Gastroesophageal sphincter (tissue), 4 donors: ENCODE measurements around the gene GLDN. TPM values are rescaled to one million over a fixed set of nuclear protein-coding genes. Genes with fewer than 3 reads are reported as not detected.

Experiments used
- ATAC-seq: fragments of 150-250 bp; one replicate; pipeline ENCODE4 v1.9.1; 2016; ENCODE audit warnings: mild to moderate bottlenecking, moderate library complexity
- H3K27ac ChIP-seq, 4 donors: fragments of 200-600 bp; sonication (generic) in 3 of 4; 1 replicate in 3 of 4; 2 replicates in 1 of 4; pipeline ENCODE4 v1.5.1; 2016 to 2019
- H3K27me3 ChIP-seq: fragments of 200-600 bp; sonication (generic); one replicate; pipeline ENCODE4 v1.5.1; 2019
- H3K36me3 ChIP-seq, 2 donors: fragments of 200-600 bp; sonication (generic); one replicate each; pipeline ENCODE4 v1.5.1; 2019; ENCODE audit warnings: control low read depth in 1 of 2
- H3K4me1 ChIP-seq, 3 donors: fragments of 200-600 bp; sonication (generic); 1 replicate in 2 of 3; 2 replicates in 1 of 3; pipeline ENCODE4 v1.5.1; 2016 to 2019; ENCODE audit warnings: control low read depth in 2 of 3
- H3K4me3 ChIP-seq, 2 donors: fragments of 200-600 bp; sonication (generic); one replicate each; pipeline ENCODE4 v1.5.1; 2019; ENCODE audit warnings: mild to moderate bottlenecking in 1 of 2, moderate library complexity in 1 of 2
- H3K9me3 ChIP-seq, 3 donors: fragments of 200-600 bp; sonication (generic); one replicate each; pipeline ENCODE4 v1.5.1; 2017 to 2019; ENCODE audit warnings: control low read depth in 2 of 3
- EP300 ChIP-seq: sonication (generic); formaldehyde crosslinking; IDR thresholded peaks from one replicate; pipeline ENCODE4 v1.6.1; 2017; ENCODE audit warnings: antibody characterized with exemption, mild to moderate bottlenecking
- POLR2A ChIP-seq, 2 donors: fragments of 450-650 bp; IDR thresholded peaks; one replicate each; pipeline ENCODE4 v1.6.1; 2017; ENCODE audit warnings: antibody characterized with exemption in 2 of 2, mild to moderate bottlenecking in 2 of 2, moderate library complexity in 1 of 2
- POLR2AphosphoS5 ChIP-seq: sonication (generic); formaldehyde crosslinking; IDR thresholded peaks from one replicate; pipeline ENCODE4 v1.6.1; 2017; ENCODE audit warnings: antibody characterized with exemption
- WGBS, 2 donors: methylation state at CpG; one replicate each; pipeline ENCODE4 v1.1.5; 2018; ENCODE audit warnings: low coverage in 1 of 2; 5-methylcytosine and 5-hydroxymethylcytosine counted together
- total RNA-seq, 4 donors: library from RNA; depleted of rRNA; stranded (reverse); fragments of >200 nt; gene quantifications; one replicate each; pipeline ENCODE4 v1.1.0, GENCODE V29; 2016
- TF ChIP-seq, protein P1 (sequence below), 4 experiments: fragments of 200-600 bp in 2 of 4; fragments of 450-650 bp in 2 of 4; sonication (generic) in 1 of 4; IDR thresholded peaks; one replicate each; pipeline ENCODE4 v1.5.1; 2017 to 2019; ENCODE audit warnings: antibody characterized with exemption in 4 of 4, mild to moderate bottlenecking in 2 of 4, moderate library complexity in 2 of 4

GLDN gene
- total RNA-seq, 4 donors from 2014 or later: 3.7 to 19.6 (median 4.4) TPM

DNA sequence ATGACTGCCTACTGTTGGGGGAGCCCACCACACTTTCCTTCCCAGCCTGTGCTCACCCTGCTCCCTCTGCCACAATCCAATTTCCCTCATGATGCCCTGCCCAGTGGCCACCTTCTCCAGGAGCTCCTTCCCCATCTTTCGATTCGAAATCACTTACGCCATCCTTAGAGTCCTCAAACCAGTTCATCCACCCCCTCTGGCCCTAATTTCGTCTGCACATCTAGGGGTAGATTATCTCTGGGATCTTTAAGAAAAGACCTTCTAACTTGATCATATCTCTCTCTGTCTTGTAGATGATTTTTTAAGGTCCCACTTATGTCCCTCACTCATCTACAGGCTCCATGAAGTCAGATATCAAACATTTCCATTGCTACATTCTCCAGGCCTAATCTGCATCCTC is 20.1 kb upstream of the GLDN start:
- no peak overlapping the region for H3K27ac ChIP-seq
- TF ChIP-seq EP300 (no peak), POLR2A (IDR thresholded peaks at IDR 0.05) (no peak)
- H3K4me3 ChIP-seq: no peak overlapping the region

DNA sequence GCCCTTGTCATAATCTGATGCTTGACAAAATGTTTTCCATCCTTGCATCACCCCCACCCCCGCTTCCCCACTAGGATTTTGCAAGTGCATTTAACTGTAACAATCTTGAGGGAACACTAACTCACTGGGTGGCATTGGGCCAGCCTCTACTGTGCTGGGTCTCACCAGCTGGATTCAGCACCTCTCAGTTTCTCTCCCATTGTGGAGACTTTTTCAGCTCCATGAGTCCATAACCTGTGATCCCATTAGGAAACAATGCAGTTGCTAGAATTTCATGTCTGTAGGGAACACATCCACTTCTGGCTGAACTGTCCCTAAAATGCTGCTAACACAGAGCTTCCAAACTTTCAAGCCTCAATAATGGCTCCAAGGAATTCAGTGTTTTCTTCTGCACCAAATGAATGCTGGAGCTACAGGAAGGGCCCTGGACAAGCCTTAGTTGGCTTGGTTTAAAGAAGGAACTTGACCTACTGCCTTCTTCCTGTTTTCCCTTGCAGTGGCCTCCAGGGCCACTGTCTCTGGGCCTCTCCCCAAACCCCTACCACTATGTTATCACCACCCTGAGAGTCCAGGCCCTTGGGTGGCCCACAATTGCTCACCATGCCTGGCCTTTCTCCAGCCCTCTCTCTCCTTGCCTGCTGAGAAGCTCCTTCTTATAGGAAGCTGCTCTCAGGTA is 18.7 kb upstream of the GLDN start:
- H3K27ac ChIP-seq: no peak overlapping the region
- peak; percentile 54 for ATAC-seq
- H3K9me3 ChIP-seq: no peaks in the 10 kb centered on the region
- WGBS, 2 donors: 89% methylated on average over 1 of the region's 1 CpG; no CpG with 5 or more reads in 1 of the 2 donors
- no peaks in the 10 kb centered on the region for H3K4me1 ChIP-seq
- H3K36me3 ChIP-seq: no peaks in the 10 kb centered on the region
- no peak for TF ChIP-seq POLR2A (IDR thresholded peaks at IDR 0.05)
- no peak for TF ChIP-seq EP300
- TF ChIP-seq POLR2AphosphoS5: no peak
- TF ChIP-seq, protein P1, sequence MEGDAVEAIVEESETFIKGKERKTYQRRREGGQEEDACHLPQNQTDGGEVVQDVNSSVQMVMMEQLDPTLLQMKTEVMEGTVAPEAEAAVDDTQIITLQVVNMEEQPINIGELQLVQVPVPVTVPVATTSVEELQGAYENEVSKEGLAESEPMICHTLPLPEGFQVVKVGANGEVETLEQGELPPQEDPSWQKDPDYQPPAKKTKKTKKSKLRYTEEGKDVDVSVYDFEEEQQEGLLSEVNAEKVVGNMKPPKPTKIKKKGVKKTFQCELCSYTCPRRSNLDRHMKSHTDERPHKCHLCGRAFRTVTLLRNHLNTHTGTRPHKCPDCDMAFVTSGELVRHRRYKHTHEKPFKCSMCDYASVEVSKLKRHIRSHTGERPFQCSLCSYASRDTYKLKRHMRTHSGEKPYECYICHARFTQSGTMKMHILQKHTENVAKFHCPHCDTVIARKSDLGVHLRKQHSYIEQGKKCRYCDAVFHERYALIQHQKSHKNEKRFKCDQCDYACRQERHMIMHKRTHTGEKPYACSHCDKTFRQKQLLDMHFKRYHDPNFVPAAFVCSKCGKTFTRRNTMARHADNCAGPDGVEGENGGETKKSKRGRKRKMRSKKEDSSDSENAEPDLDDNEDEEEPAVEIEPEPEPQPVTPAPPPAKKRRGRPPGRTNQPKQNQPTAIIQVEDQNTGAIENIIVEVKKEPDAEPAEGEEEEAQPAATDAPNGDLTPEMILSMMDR (IDR thresholded peaks at IDR 0.05): no peak
- H3K27me3 ChIP-seq: no peaks in the 10 kb centered on the region
- H3K4me3 ChIP-seq: no peak overlapping the region

More for the DNA sequence above, 20.1 kb upstream of the GLDN start:
- Histone ChIP-seq H3K27me3 (no peaks in the 10 kb centered on the region), H3K4me1 (no peaks in the 10 kb centered on the region), H3K9me3 (no peaks in the 10 kb centered on the region), H3K36me3 (no peaks in the 10 kb centered on the region)
- WGBS, 2 donors: 71 to 85% methylated on average over 4 of the region's 4 CpGs
- ATAC-seq: no peak

DNA sequence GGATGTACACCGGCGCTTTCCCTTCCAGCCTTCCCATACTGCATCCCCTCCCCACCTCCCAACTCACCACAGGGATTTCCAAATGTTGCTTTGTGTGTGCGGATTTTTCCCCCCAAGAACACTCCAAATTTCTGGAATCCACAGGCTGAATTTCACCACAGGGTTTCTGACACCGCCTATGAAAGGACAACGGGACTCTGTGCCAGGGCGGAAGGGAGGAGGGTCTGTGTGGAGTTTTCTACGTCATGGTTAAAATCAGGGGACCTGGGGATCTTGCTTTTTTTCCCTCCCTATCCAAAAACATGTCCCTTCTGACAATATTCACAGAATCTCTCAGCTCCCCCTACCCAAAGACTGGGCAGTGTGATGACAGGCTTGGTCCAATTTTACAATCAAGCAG is 17.7 kb upstream of the GLDN start:
- H3K36me3 ChIP-seq: no peaks in the 10 kb centered on the region
- H3K4me3 ChIP-seq: no peak overlapping the region
- H3K27me3 ChIP-seq: no peaks in the 10 kb centered on the region
- whole genome bisulfite sequencing, 2 donors: 100% methylated on average over 2 of the region's 7 CpGs; no CpG with 5 or more reads in 1 of the 2 donors
- no peak for TF ChIP-seq POLR2A (IDR thresholded peaks at IDR 0.05)
- TF ChIP-seq, protein P1 (IDR thresholded peaks at IDR 0.05): no peak
- TF ChIP-seq EP300: no peak
- no peak for TF ChIP-seq POLR2AphosphoS5
- H3K9me3 ChIP-seq: no peaks in the 10 kb centered on the region
- H3K4me1 ChIP-seq: no peaks in the 10 kb centered on the region
- no peak for ATAC-seq
- no peak overlapping the region for H3K27ac ChIP-seq

DNA sequence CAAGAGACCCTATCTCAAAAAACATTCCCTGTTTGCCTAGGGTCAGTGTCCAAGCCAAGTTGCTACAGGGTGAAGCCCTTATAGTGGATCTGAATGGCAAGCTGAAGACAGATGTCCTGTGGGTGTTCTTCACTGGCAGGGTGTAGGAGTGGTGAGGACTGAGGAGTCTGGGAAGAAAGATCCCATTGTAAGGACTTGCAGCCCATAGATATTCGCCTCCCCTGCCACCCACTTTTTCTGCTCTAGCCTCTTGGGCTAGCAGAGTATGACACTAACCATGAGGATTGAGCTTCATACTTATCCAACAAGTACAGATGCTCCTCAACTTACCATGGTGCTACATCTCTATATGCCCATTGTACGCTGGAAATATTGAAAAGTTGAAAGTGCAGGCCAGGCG is 16.3 kb upstream of the GLDN start:
- ATAC-seq: no peak
- Histone ChIP-seq H3K4me1 (no peaks in the 10 kb centered on the region), H3K27me3 (no peaks in the 10 kb centered on the region), H3K9me3 (no peaks in the 10 kb centered on the region), H3K27ac (no peak overlapping the region), H3K36me3 (no peaks in the 10 kb centered on the region), H3K4me3 (no peak overlapping the region)
- whole genome bisulfite sequencing, 2 donors: 78 to 100% methylated on average over 1 of the region's 3 CpGs
- TF ChIP-seq POLR2A (IDR thresholded peaks at IDR 0.05) (no peak), EP300 (no peak), POLR2AphosphoS5 (no peak)
- TF ChIP-seq, protein P1 (IDR thresholded peaks at IDR 0.05): no peak

DNA sequence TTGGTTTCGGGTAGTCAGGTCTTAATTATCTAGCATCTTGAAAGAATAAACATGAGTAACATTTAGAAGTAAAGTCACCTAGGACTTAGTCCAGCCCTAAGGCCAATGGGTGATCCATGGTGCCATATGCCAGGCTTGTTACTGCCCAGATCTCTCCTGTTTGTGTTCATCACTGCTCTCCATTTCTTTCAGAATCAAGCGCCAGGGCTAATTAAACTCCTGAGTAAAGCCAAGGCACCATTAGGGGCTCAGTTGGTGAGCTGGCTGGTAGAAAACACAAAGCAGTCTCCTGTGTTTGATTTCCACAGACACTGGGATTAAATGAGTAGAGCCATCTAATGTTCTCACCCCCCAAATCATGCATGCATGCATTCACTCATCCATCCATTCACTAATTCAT is 14.4 kb upstream of the GLDN start:
- Histone ChIP-seq H3K4me1 (no peaks in the 10 kb centered on the region), H3K4me3 (no peak overlapping the region), H3K27me3 (no peaks in the 10 kb centered on the region), H3K36me3 (no peaks in the 10 kb centered on the region), H3K27ac (no peak overlapping the region), H3K9me3 (no peaks in the 10 kb centered on the region)
- no peak for ATAC-seq
- TF ChIP-seq, protein P1 (IDR thresholded peaks at IDR 0.05): no peak
- TF ChIP-seq EP300: no peak
- no peak for TF ChIP-seq POLR2AphosphoS5
- no peak for TF ChIP-seq POLR2A (IDR thresholded peaks at IDR 0.05)
- WGBS, 2 donors: 88 to 100% methylated on average over 1 to 2 of the region's 2 CpGs
